Measurements from ENCODE around the gene FAM120B.

FAM120B gene

GRCh38 chr6:170443151-170443662 is 136.6 kb downstream of the FAM120B start:
- DNase-seq (ENCODE audit: low read depth) = no peak

GRCh38 chr6:170444056-170444591 is 137.6 kb downstream of the FAM120B start:
- DNase-seq (ENCODE audit: low read depth) = no peak

GRCh38 chr6:170444811-170445211 is 138.3 kb downstream of the FAM120B start:
- DNase-seq (ENCODE audit: low read depth) = no peak

GRCh38 chr6:170445487-170445886 is 138.9 kb downstream of the FAM120B start:
- no peak for DNase-seq (ENCODE audit: low read depth)

- no peak for DNase-seq (ENCODE audit: low read depth)
Observed at GRCh38 chr6:170445971-170446370, 139.4 kb downstream of the FAM120B start.

GRCh38 chr6:170446841-170447560 is 140.4 kb downstream of the FAM120B start:
- no peak for DNase-seq (ENCODE audit: low read depth)

- DNase-seq (ENCODE audit: low read depth) = no peak
Observed at GRCh38 chr6:170447561-170447930, 141.0 kb downstream of the FAM120B start.

GRCh38 chr6:170448317-170448716 is 141.8 kb downstream of the FAM120B start:
- DNase-seq (ENCODE audit: low read depth) = no peak

- no peak for DNase-seq (ENCODE audit: low read depth)
Observed at GRCh38 chr6:170448751-170449630, 142.4 kb downstream of the FAM120B start.

- no peak for DNase-seq (ENCODE audit: low read depth)
Observed at GRCh38 chr6:170449835-170450753, 143.5 kb downstream of the FAM120B start.

GRCh38 chr6:170450916-170451761 is 144.6 kb downstream of the FAM120B start:
- DNase-seq (ENCODE audit: low read depth) = no peak

- no peak for DNase-seq (ENCODE audit: low read depth)
Observed at GRCh38 chr6:170451762-170452651, 145.4 kb downstream of the FAM120B start.

- no peak for DNase-seq (ENCODE audit: low read depth)
Observed at GRCh38 chr6:170452767-170453545, 146.4 kb downstream of the FAM120B start.

GRCh38 chr6:170453586-170454511 is 147.3 kb downstream of the FAM120B start:
- no peak for DNase-seq (ENCODE audit: low read depth)

- DNase-seq (ENCODE audit: low read depth) = no peak
Observed at GRCh38 chr6:170454512-170455285, 148.1 kb downstream of the FAM120B start.

- DNase-seq (ENCODE audit: low read depth) = no peak
Observed at GRCh38 chr6:170455335-170455979, 148.9 kb downstream of the FAM120B start.

Data from fibroblast of the conjunctiva (primary cell).